Ovary (tissue), 9 donors: ENCODE measurements around the gene DGUOK. TPM values are rescaled to one million over a fixed set of nuclear protein-coding genes. Genes with fewer than 3 reads are reported as not detected.

Experiments
- DNase-seq, 5 donors: peaks; one replicate each; pipeline ENCODE4 v3.0.0-alpha.2; 2019 to 2020
- H3K27ac ChIP-seq, 2 donors: fragments of 200-600 bp; one replicate each; pipeline versions ENCODE4 v1.5.1 to v1.8.0; 2019 to 2022
- H3K27me3 ChIP-seq: fragments of 200-600 bp; one replicate; pipeline ENCODE4 v1.8.0; 2022
- H3K36me3 ChIP-seq: fragments of 200-600 bp; sonication (generic); one replicate; pipeline ENCODE4 v1.5.1; 2019
- H3K4me1 ChIP-seq: one replicate; pipeline ENCODE4 v1.8.1; 2013; ENCODE audit warnings: mild to moderate bottlenecking, moderate library complexity; ENCODE audit not compliant: insufficient read depth
- H3K4me3 ChIP-seq: fragments of 200-600 bp; sonication (generic); one replicate; pipeline ENCODE4 v1.5.1; 2017
- H3K9me3 ChIP-seq, 2 donors: fragments of 200-600 bp in 1 of 2; sonication (generic) in 1 of 2; one replicate each; pipeline versions ENCODE4 v1.5.1 to v1.8.1; 2013 to 2019; ENCODE audit warnings: mild to moderate bottlenecking in 1 of 2, moderate library complexity in 1 of 2
- CTCF ChIP-seq, 3 donors: fragments of 450-650 bp in 2 of 3; fragments of 200-600 bp in 1 of 3; IDR thresholded peaks; one replicate each; pipeline versions ENCODE4 v1.5.1 to v1.8.0; 2016 to 2022; ENCODE audit warnings: antibody characterized with exemption in 3 of 3, mild to moderate bottlenecking in 1 of 3
- EP300 ChIP-seq: sonication (generic); formaldehyde crosslinking; IDR thresholded peaks from one replicate; pipeline ENCODE4 v1.6.1; 2017; ENCODE audit warnings: antibody characterized with exemption
- POLR2A ChIP-seq: fragments of 450-650 bp; IDR thresholded peaks from one replicate; pipeline ENCODE4 v1.6.1; 2017; ENCODE audit warnings: antibody characterized with exemption, mild to moderate bottlenecking, moderate library complexity
- WGBS, 3 donors: extraction: QIAGEN DNeasy Blood & Tissue Kit in 1 of 3; methylation state at CpG; one replicate each; pipeline versions ENCODE4 v1.1.5 to v1.1.7; 2013 to 2017; 5-methylcytosine and 5-hydroxymethylcytosine counted together
- intact Hi-C, 4 donors: fragments of 100-400 bp; cut with DNase I; formaldehyde crosslinking; loops; one replicate each; pipeline versions ENCODE4 v1.11.0 to v1.15.1; 2022 to 2023
- polyA plus RNA-seq, 2 donors: library from polyadenylated mRNA; stranded (reverse); fragments of 200-250 nt in 1 of 2; fragments of 350-450 nt in 1 of 2; fragmentation: Illumina TruSeq in 1 of 2; extraction: RNeasy Lipid Tissue Mini Kit (QIAGEN cat#74804) in 1 of 2; gene quantifications; one replicate each; pipeline ENCODE4 v1.2.3, GENCODE V29; 2013 to 2014
- total RNA-seq, 7 donors: library from RNA; depleted of rRNA in 2 of 7; stranded (reverse); fragments of >200 nt in 2 of 7; fragmentation: NEBNext Ultra II Directional in 3 of 7; extraction: Animal tissue kit (Norgen Biotek cat#: 25700) in 3 of 7; gene quantifications; one replicate each; pipeline versions ENCODE4 v1.1.0 to v1.2.4, GENCODE V29; 2016 to 2023
- donor health status: DM: no; HTN: no; CAD: no; lungs with moderate emphysema.
- donor health status: DM: no; HTN: no; CAD: no.
- donor health status: Bipolar disorder and iron deficiency.
- donor health status: DM: yes; HTN: yes; CAD: no.
- donor health status: DM: no; HTN: no; CAD: no.
- donor health status: DM: yes; HTN: yes; CAD: no.

Gene DGUOK
- total and polyA plus RNA-seq, 9 donors: 45.8 to 84.1 (median 57.4) TPM

- no peak overlapping the region for H3K27ac ChIP-seq
- no peak overlapping the region for H3K4me3 ChIP-seq
- DNase-seq: no peak
- WGBS, 3 donors: 82 to 90% (median 85%) methylated on average over 5 of the region's 5 CpGs
- no peaks in the 10 kb centered on the region for H3K9me3 ChIP-seq
- H3K27me3 ChIP-seq: no peaks in the 10 kb centered on the region
- intact Hi-C loops: no loop called here
- H3K4me1 ChIP-seq: no peaks in the 10 kb centered on the region
- no peaks in the 10 kb centered on the region for H3K36me3 ChIP-seq
- TF ChIP-seq POLR2A (no peak), EP300 (no peak), CTCF (IDR thresholded peaks at IDR 0.05) (no peak)
These were observed 20.8 kb downstream of the DGUOK start for GRCh38 chr2:73947412-73948018.

- Histone ChIP-seq H3K9me3 (no peaks in the 10 kb centered on the region), H3K27ac (no peak overlapping the region), H3K4me3 (no peak overlapping the region), H3K4me1 (no peaks in the 10 kb centered on the region), H3K27me3 (no peaks in the 10 kb centered on the region), H3K36me3 (no peaks in the 10 kb centered on the region)
- DNase-seq: no peak
- TF ChIP-seq EP300 (no peak), CTCF (IDR thresholded peaks at IDR 0.05) (no peak), POLR2A (no peak)
- intact Hi-C loops: no loop called here
These were observed 23.1 kb downstream of the DGUOK start for GRCh38 chr2:73949802-73950201.

- intact Hi-C loops: no loop called here
- TF ChIP-seq CTCF (IDR thresholded peaks at IDR 0.05): no peak
- TF ChIP-seq EP300: no peak
- no peak for TF ChIP-seq POLR2A
- H3K9me3 ChIP-seq: no peaks in the 10 kb centered on the region
- H3K27me3 ChIP-seq: no peaks in the 10 kb centered on the region
- DNase-seq: no peak
- WGBS, 3 donors: 63 to 88% (median 77%) methylated on average over 12 of the region's 12 CpGs
- no peaks in the 10 kb centered on the region for H3K36me3 ChIP-seq
- no peaks in the 10 kb centered on the region for H3K4me1 ChIP-seq
- H3K4me3 ChIP-seq: no peak overlapping the region
- H3K27ac ChIP-seq: no peak overlapping the region
These were observed 26.1 kb downstream of the DGUOK start for GRCh38 chr2:73952499-73953446.

GRCh38 chr2:73956218-73956865, 29.7 kb downstream of the DGUOK start:
- H3K36me3 ChIP-seq: no peaks in the 10 kb centered on the region
- intact Hi-C loops: no loop called here

More at GRCh38 chr2:73956218-73956865, 29.7 kb downstream of the DGUOK start:
- 93 to 97% (median 96%) methylated on average over 5 of the region's 5 CpGs for WGBS, 3 donors
- Histone ChIP-seq H3K9me3 (no peaks in the 10 kb centered on the region), H3K4me3 (no peak overlapping the region), H3K27me3 (no peaks in the 10 kb centered on the region), H3K27ac (no peak overlapping the region), H3K4me1 (no peaks in the 10 kb centered on the region)
- no peak for DNase-seq
- no peak for TF ChIP-seq EP300
- no peak for TF ChIP-seq POLR2A
- no peak for TF ChIP-seq CTCF (IDR thresholded peaks at IDR 0.05)
